GM12878 (cell line): ENCODE results near the gene SFXN5. TPM values are rescaled to one million over a fixed set of nuclear protein-coding genes. Genes with fewer than 3 reads are reported as not detected.
A peak's percentile ranks its signal among the peaks of the same experiment; 100 is the strongest.

Experiments
- ATAC-seq: fragments of 200-7000 bp; cut with Tn5 transposase; 3 replicates; pipeline ENCODE4 v1.9.1; 2020; ENCODE audit warnings: mild to moderate bottlenecking, moderate library complexity
- BruUV-seq: library from RNA; stranded (reverse); fragments of 400-500 nt; replicated peaks from 2 replicates; lab custom pipeline; 2021; lab: Mats Ljungman, UMichigan
- CTCF ChIA-PET: fragments of 300-600 bp; sonication (Branson Sonifier 250); formaldehyde crosslinking; extraction: SDS; loops from one replicate; lab custom pipeline; 2021; ENCODE audit warnings: inconsistent platforms; lab: Yijun Ruan, JAX
- POLR2A ChIA-PET: fragments of 350-600 bp; formaldehyde crosslinking; extraction: SDS; loops from one replicate; lab custom pipeline; 2021; ENCODE audit warnings: inconsistent platforms; lab: Charles Lee
- RAD21 ChIA-PET: fragments of 300-600 bp; sonication (Branson Sonifier 250); formaldehyde crosslinking; loops from one replicate; lab custom pipeline; 2023; ENCODE audit warnings: antibody characterized with exemption; ENCODE audit not compliant: unreplicated experiment; lab: Charles Lee
- SMC1A ChIA-PET: fragments of 300-600 bp; sonication (Branson Sonifier 250); formaldehyde crosslinking; loops from one replicate; lab custom pipeline; 2023; ENCODE audit not compliant: unreplicated experiment, uncharacterized antibody; lab: Charles Lee
- DNase-seq: peaks from one replicate; pipeline ENCODE4 v3.0.0-alpha.2; 2011; ENCODE audit warnings: low read depth, low spot score
- FAIRE-seq: peaks from 3 replicates; lab custom pipeline; 2011; peaks lifted over from hg19 to GRCh38; lab: Jason Lieb, UNC
- H2AFZ ChIP-seq: 2 replicates; pipeline ENCODE4 v1.6.0; 2011; ENCODE audit warnings: low read depth, low read length, control low read depth; ENCODE audit not compliant: control insufficient read depth
- H3K27ac ChIP-seq: 2 replicates; pipeline ENCODE4 v1.5.1; 2011; ENCODE audit warnings: control low read depth; ENCODE audit not compliant: control insufficient read depth, insufficient read depth
- H3K27me3 ChIP-seq, 2 experiments: replicated peaks in 1 of 2; 2 replicates each; pipeline versions ENCODE4 v1.6.0 to v1.6.1; 2011; ENCODE audit warnings: low read length in 1 of 2; ENCODE audit not compliant: control insufficient read depth in 2 of 2, insufficient read depth in 2 of 2
- H3K36me3 ChIP-seq, 2 experiments: 2 replicates each; pipeline ENCODE4 v1.5.1; 2011; ENCODE audit warnings: low read length in 1 of 2; ENCODE audit not compliant: control insufficient read depth in 2 of 2, insufficient read depth in 2 of 2
- H3K4me1 ChIP-seq: 2 replicates; pipeline ENCODE4 v1.6.1; 2011; ENCODE audit warnings: mild to moderate bottlenecking, low read length, moderate library complexity, mixed read lengths; ENCODE audit not compliant: control insufficient read depth, insufficient read depth
- H3K4me2 ChIP-seq: 2 replicates; pipeline ENCODE4 v1.6.0; 2011; ENCODE audit warnings: control low read depth; ENCODE audit not compliant: control insufficient read depth, insufficient read depth
- H3K4me3 ChIP-seq: fragments of 200-600 bp; sonication (generic); 2 replicates; pipeline ENCODE4 v1.5.1; 2016
- H3K79me2 ChIP-seq: 2 replicates; pipeline ENCODE4 v1.6.0; 2011; ENCODE audit warnings: low read length; ENCODE audit not compliant: control insufficient read depth, insufficient read depth
- H3K9ac ChIP-seq: 2 replicates; pipeline ENCODE4 v1.8.0; 2011; ENCODE audit warnings: low read length, control low read depth, mixed read lengths; ENCODE audit not compliant: control insufficient read depth, insufficient read depth
- H3K9me3 ChIP-seq: replicated peaks from 3 replicates; pipeline ENCODE4 v1.5.1; 2011; ENCODE audit warnings: mild to moderate bottlenecking, low read length; ENCODE audit not compliant: control insufficient read depth, insufficient read depth
- H4K20me1 ChIP-seq: 2 replicates; pipeline ENCODE4 v1.6.0; 2011; ENCODE audit not compliant: control insufficient read depth, insufficient read depth
- ASH2L ChIP-seq: fragments of 300-600, 200-600 bp; sonication (generic); IDR thresholded peaks from 2 replicates; pipeline ENCODE4 v1.6.1; 2017; ENCODE audit warnings: low read depth, mild to moderate bottlenecking, borderline replicate concordance
- CBX5 ChIP-seq: sonication (generic); IDR thresholded peaks from 2 replicates; pipeline ENCODE4 v1.6.1; 2016; ENCODE audit warnings: low read depth, moderate library complexity, mild to moderate bottlenecking, inconsistent platforms
- CEBPB ChIP-seq, 2 experiments: fragments of 150-350 bp in 1 of 2; IDR thresholded peaks; 2 replicates each; pipeline ENCODE4 v1.6.1; 2012 to 2014; ENCODE audit warnings: low read depth in 2 of 2, low read length in 2 of 2, borderline replicate concordance in 1 of 2, inconsistent platforms in 1 of 2
- DPF2 ChIP-seq: fragments of 450-650 bp; IDR thresholded peaks from 2 replicates; pipeline ENCODE4 v1.6.1; 2017; ENCODE audit warnings: mild to moderate bottlenecking
- FOXK2 ChIP-seq: fragments of 450-650 bp; IDR thresholded peaks from 2 replicates; pipeline ENCODE4 v1.6.1; 2017; ENCODE audit warnings: mild to moderate bottlenecking, moderate library complexity
- HDAC2 ChIP-seq: fragments of 200-600 bp; sonication (generic); IDR thresholded peaks from 2 replicates; pipeline ENCODE4 v1.6.1; 2017
- HSF1 ChIP-seq: fragments of 150-350 bp; IDR thresholded peaks from 2 replicates; pipeline ENCODE4 v1.6.1; 2014; ENCODE audit warnings: mild to moderate bottlenecking, low read depth, low read length
- IKZF2 ChIP-seq, 2 experiments: fragments of 450-650 bp; IDR thresholded peaks; 2 replicates each; pipeline ENCODE4 v1.6.1; 2017; ENCODE audit warnings: mild to moderate bottlenecking in 2 of 2, moderate library complexity in 2 of 2
- MAX ChIP-seq: IDR thresholded peaks from 2 replicates; pipeline ENCODE4 v1.6.1; 2012; ENCODE audit warnings: low read depth, low read length, improper control_type of control experiment
- NFIC ChIP-seq: IDR thresholded peaks from 2 replicates; pipeline ENCODE4 v1.6.1; 2012; ENCODE audit warnings: low read depth, mild to moderate bottlenecking, inconsistent platforms, low read length, moderate library complexity
- PRDM15 ChIP-seq: fragments of 450-650 bp; formaldehyde crosslinking; IDR thresholded peaks from 2 replicates; pipeline ENCODE4 v1.4.0; 2020; ENCODE audit warnings: mild to moderate bottlenecking, moderate library complexity
- RAD21 ChIP-seq: IDR thresholded peaks from 2 replicates; pipeline ENCODE4 v1.6.1; 2011; ENCODE audit warnings: mild to moderate bottlenecking, low read depth, low read length, moderate library complexity; ENCODE audit not compliant: insufficient read depth
- ZBTB33 ChIP-seq: fragments of 450-650 bp; IDR thresholded peaks from 2 replicates; pipeline ENCODE4 v1.6.1; 2017; ENCODE audit warnings: mild to moderate bottlenecking
- WGBS: methylation state at CpG from one replicate; pipeline ENCODE4 v1.1.6; 2016; ENCODE audit warnings: low lambda C conversion rate; ENCODE audit not compliant: insufficient replicate concordance, insufficient coverage; ENCODE audit errors: missing lambda C conversion rate; 5-methylcytosine and 5-hydroxymethylcytosine counted together
- in situ Hi-C: fragments of 300-500 bp; cut with MboI; formaldehyde crosslinking; loops from 9 replicates; pipeline ENCODE4 v1.14.3; 2018; ENCODE audit warnings: mixed read lengths
- intact Hi-C: fragments of 100-400 bp; cut with micrococcal nuclease; formaldehyde crosslinking; loops from one replicate; pipeline ENCODE4 v1.14.2; 2022; ENCODE audit not compliant: unreplicated experiment
- polyA plus RNA-seq, 11 experiments: library from polyadenylated mRNA; depleted of rRNA in 4 of 11; unstranded in 6 of 11; stranded (reverse) in 5 of 11; fragments of >200 nt; fragmentation: Nextera tagmentation in 4 of 11; fragmentation: Illumina TruSeq in 1 of 11; extraction: Ambion mirVana in 4 of 11; extraction: Trizol in 1 of 11; gene quantifications; 1 replicate in 1 of 11; 2 replicates in 10 of 11; pipeline versions ENCODE4 v1.2.1 to v1.2.3, GENCODE V29; 2011 to 2016; ENCODE audit warnings: inconsistent platforms in 2 of 11, missing spikeins in 2 of 11, low read depth in 1 of 11
- total RNA-seq, 4 experiments: library from RNA; depleted of rRNA in 3 of 4; stranded (reverse); fragments of >200 nt in 3 of 4; fragmentation: Illumina TruSeq in 1 of 4; extraction: Trizol in 1 of 4; gene quantifications; 2 replicates each; pipeline versions ENCODE4 v1.2.1 to v1.2.3, GENCODE V29; 2013 to 2021

The SFXN5 gene
- total and polyA plus RNA-seq, 10 of the 15 experiments (the other 5 are each of a cell fraction or from before 2014, with no cell fraction given) = 3.3 to 15.9 (median 11.2) TPM

GRCh38 chr2:72974436-72974754 lies 97.1 kb downstream of the SFXN5 start:
- peak; percentile 39; the same call in 2 of the 3 replicates for ATAC-seq
- Histone ChIP-seq H3K27ac (no peak overlapping the region), H3K4me1 (no peaks in the 10 kb centered on the region), H3K9ac (no peak overlapping the region), H3K9me3 (no peaks in the 10 kb centered on the region), H3K27me3 (no peaks in the 10 kb centered on the region), H4K20me1 (no peaks in the 10 kb centered on the region), H2AFZ (no peak overlapping the region), H3K36me3 (no peaks in the 10 kb centered on the region), H3K79me2 (no peaks in the 10 kb centered on the region), H3K4me3 (no peak overlapping the region), H3K4me2 (no peak overlapping the region)
- no peak for FAIRE-seq
- SMC1A ChIA-PET = interaction anchor here (0.5 to 7.5 kb wide), 13 partner anchors 10 to 111 kb away, joined by 3 to 134 read pairs (median 4); partner anchors contain the start of genes EMX1 and SPR
- no peak for DNase-seq
- in situ Hi-C loops = loop anchor here (5.0 kb wide), 1 partner anchor 82 kb away; no protein-coding TSS in a partner anchor
- CTCF ChIA-PET = interaction anchor here (0.6 to 13.4 kb wide), 31 partner anchors 9 to 471 kb away, joined by 3 to 437 read pairs (median 5); partner anchors contain the start of genes EMX1 and SPR
- POLR2A ChIA-PET = interaction anchor here (0.9 to 1.2 kb wide), 2 partner anchors 80 to 82 kb away, joined by 3 to 4 read pairs; no protein-coding TSS in a partner anchor
- WGBS = 73% methylated on average over 2 of the region's 2 CpGs
- no TSS peak for BruUV-seq
- RAD21 ChIA-PET = interaction anchor here (0.6 to 5.5 kb wide), 12 partner anchors 39 to 203 kb away, joined by 3 to 182 read pairs (median 4); partner anchors contain the start of genes EMX1 and SPR
- intact Hi-C loops = no loop called here
- TF ChIP-seq IKZF2 (IDR thresholded peaks at IDR 0.05) (no peak), DPF2 (no peak), ASH2L (no peak), ZBTB33 (no peak), HDAC2 (no peak), PRDM15 (no peak), CEBPB (IDR thresholded peaks at IDR 0.05; ENCODE audit: borderline replicate concordance in 1 of 2, low read depth in 2 of 2, low read length in 2 of 2) (no peak), HSF1 (no peak), RAD21 (no peak), FOXK2 (no peak), MAX (no peak), NFIC (no peak), CBX5 (no peak)
